MM.1S (cell line): ENCODE measurements around the gene TSPEAR.

Experiments used
- DNase-seq: peaks from one replicate; pipeline ENCODE4 v3.0.0-alpha.2; 2015
- H2AFZ ChIP-seq: fragments of 300-600 bp; sonication (generic); 2 replicates; pipeline ENCODE4 v1.6.0; 2016; ENCODE audit warnings: antibody characterized with exemption, low read length
- H3F3A ChIP-seq: fragments of 300-600 bp; sonication (generic); 2 replicates; pipeline ENCODE4 v1.6.1; 2016; ENCODE audit warnings: mild to moderate bottlenecking, antibody characterized with exemption, low read length, moderate library complexity, mixed read lengths; ENCODE audit not compliant: insufficient read depth
- H3K27ac ChIP-seq: fragments of 300-600 bp; sonication (generic); 2 replicates; pipeline ENCODE4 v1.5.1; 2016; ENCODE audit warnings: mild to moderate bottlenecking, low read length
- H3K27me3 ChIP-seq: fragments of 300-600 bp; sonication (generic); replicated peaks from 2 replicates; pipeline ENCODE4 v1.6.0; 2016; ENCODE audit warnings: low read length; ENCODE audit not compliant: insufficient read depth
- H3K36me3 ChIP-seq: fragments of 300-600 bp; sonication (generic); replicated peaks from 2 replicates; pipeline ENCODE4 v1.6.1; 2016; ENCODE audit warnings: mild to moderate bottlenecking, low read length, mixed read lengths; ENCODE audit not compliant: insufficient read depth
- H3K4me1 ChIP-seq: fragments of 300-600 bp; sonication (generic); 2 replicates; pipeline ENCODE4 v1.6.1; 2016; ENCODE audit warnings: low read length, mixed read lengths
- H3K4me2 ChIP-seq: fragments of 300-600 bp; sonication (generic); 2 replicates; pipeline ENCODE4 v1.6.0; 2016; ENCODE audit warnings: low read depth, low read length
- H3K4me3 ChIP-seq: fragments of 300-600 bp; sonication (generic); 2 replicates; pipeline ENCODE4 v1.5.1; 2016; ENCODE audit warnings: low read length, mixed read lengths
- H3K79me2 ChIP-seq: fragments of 300-600 bp; sonication (generic); 2 replicates; pipeline ENCODE4 v1.6.1; 2016; ENCODE audit warnings: mixed run types, low read length, mixed read lengths
- H3K9ac ChIP-seq: fragments of 300-600 bp; sonication (generic); 2 replicates; pipeline ENCODE4 v1.6.1; 2016; ENCODE audit warnings: low read length, mixed read lengths
- H3K9me2 ChIP-seq: fragments of 300-600 bp; sonication (generic); replicated peaks from 2 replicates; pipeline ENCODE4 v1.6.1; 2016; ENCODE audit warnings: mild to moderate bottlenecking, low read length, mixed read lengths; ENCODE audit not compliant: insufficient read depth
- H3K9me3 ChIP-seq: fragments of 300-600 bp; sonication (generic); replicated peaks from 2 replicates; pipeline ENCODE4 v1.6.1; 2016; ENCODE audit warnings: mild to moderate bottlenecking, low read length, mixed read lengths; ENCODE audit not compliant: insufficient read depth
- H4K20me1 ChIP-seq: fragments of 300-600 bp; sonication (generic); 2 replicates; pipeline ENCODE4 v1.6.1; 2016; ENCODE audit warnings: mild to moderate bottlenecking, low read length, moderate library complexity, mixed read lengths; ENCODE audit not compliant: insufficient read depth
- EZH2 ChIP-seq: fragments of 300-600 bp; sonication (generic); optimal IDR thresholded peaks from 2 replicates; pipeline ENCODE3; 2017; ENCODE audit warnings: low read depth, mild to moderate bottlenecking, antibody characterized with exemption, low read length, mixed read lengths
- EZH2phosphoT487 ChIP-seq: fragments of 300-600 bp; sonication (generic); IDR thresholded peaks from 2 replicates; pipeline ENCODE4 v1.6.1; 2018; ENCODE audit warnings: antibody characterized with exemption, low read length
- TF ChIP-seq, protein P1 (sequence below): fragments of 300-600 bp; sonication (generic); IDR thresholded peaks from 2 replicates; pipeline ENCODE4 v1.5.1; 2016; ENCODE audit warnings: antibody characterized with exemption, low read length, mixed read lengths

TSPEAR gene

DNA sequence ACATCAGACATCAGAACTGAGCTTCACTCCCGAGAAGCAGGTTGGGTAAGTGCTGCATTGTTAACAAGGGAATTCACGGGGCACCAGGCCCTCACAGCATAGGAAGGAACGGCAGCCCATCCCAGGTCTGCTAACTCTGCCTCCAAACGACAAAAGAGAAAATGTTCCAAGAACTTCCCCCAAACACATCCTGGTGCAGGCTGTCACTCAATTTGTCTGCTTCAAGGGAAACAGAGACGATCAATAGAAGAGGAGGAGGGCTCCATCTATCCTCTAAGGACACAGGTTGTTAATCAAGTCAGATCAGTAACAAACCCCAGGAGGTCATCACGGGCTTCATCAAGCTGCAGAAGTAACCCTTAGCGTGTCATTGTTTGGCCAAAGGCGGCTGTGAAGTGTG is 3.5 kb upstream of the TSPEAR start:
- Histone ChIP-seq H3K27ac (no peak overlapping the region), H3K79me2 (no peaks in the 10 kb centered on the region), H4K20me1 (no peaks in the 10 kb centered on the region), H2AFZ (no peak overlapping the region), H3F3A (no peaks in the 10 kb centered on the region), H3K9me3 (no peaks in the 10 kb centered on the region), H3K4me2 (peak overlapping the region; percentile 16), H3K27me3 (peaks cover 93% of the 10 kb centered on the region), H3K9me2 (no peaks in the 10 kb centered on the region), H3K9ac (no peak overlapping the region), H3K4me3 (0 out of 2 replicates have a peak overlapping the region, but pooled peaks have one; percentile 0), H3K36me3 (no peaks in the 10 kb centered on the region), H3K4me1 (no peaks in the 10 kb centered on the region)
- DNase-seq = no peak
- TF ChIP-seq EZH2phosphoT487 = no peak
- TF ChIP-seq, protein P1, sequence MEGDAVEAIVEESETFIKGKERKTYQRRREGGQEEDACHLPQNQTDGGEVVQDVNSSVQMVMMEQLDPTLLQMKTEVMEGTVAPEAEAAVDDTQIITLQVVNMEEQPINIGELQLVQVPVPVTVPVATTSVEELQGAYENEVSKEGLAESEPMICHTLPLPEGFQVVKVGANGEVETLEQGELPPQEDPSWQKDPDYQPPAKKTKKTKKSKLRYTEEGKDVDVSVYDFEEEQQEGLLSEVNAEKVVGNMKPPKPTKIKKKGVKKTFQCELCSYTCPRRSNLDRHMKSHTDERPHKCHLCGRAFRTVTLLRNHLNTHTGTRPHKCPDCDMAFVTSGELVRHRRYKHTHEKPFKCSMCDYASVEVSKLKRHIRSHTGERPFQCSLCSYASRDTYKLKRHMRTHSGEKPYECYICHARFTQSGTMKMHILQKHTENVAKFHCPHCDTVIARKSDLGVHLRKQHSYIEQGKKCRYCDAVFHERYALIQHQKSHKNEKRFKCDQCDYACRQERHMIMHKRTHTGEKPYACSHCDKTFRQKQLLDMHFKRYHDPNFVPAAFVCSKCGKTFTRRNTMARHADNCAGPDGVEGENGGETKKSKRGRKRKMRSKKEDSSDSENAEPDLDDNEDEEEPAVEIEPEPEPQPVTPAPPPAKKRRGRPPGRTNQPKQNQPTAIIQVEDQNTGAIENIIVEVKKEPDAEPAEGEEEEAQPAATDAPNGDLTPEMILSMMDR = no peak
- no peak for TF ChIP-seq EZH2

DNA sequence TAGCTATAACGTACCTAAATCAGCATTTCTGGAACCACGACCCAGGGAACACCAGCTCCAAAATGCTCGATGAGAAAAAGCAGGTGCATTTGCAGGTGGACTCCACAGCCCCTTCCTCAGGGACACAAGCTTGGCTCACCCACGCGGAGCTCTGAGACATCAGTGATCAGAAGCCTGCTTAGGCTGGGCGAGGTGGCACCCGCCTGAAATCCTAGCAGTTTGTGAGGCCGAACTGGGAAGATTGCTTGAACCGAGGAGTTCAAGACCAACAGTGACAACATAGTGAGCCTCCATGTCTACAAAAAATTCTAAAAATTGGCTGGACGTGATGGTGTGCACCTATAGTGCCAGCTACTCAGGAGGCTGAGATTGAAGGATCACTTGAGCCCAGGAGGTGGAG is 2.5 kb upstream of the TSPEAR start:
- Histone ChIP-seq H3K9ac (no peak overlapping the region), H3K27me3 (peaks cover 93% of the 10 kb centered on the region), H3K9me3 (no peaks in the 10 kb centered on the region), H4K20me1 (no peaks in the 10 kb centered on the region), H3K27ac (no peak overlapping the region), H3K4me3 (no peak overlapping the region), H2AFZ (no peak overlapping the region), H3K79me2 (no peaks in the 10 kb centered on the region), H3K4me1 (no peaks in the 10 kb centered on the region), H3K4me2 (no peak overlapping the region), H3K36me3 (no peaks in the 10 kb centered on the region), H3F3A (no peaks in the 10 kb centered on the region), H3K9me2 (no peaks in the 10 kb centered on the region)
- DNase-seq = no peak
- TF ChIP-seq EZH2 (no peak), EZH2phosphoT487 (no peak)
- TF ChIP-seq, protein P1 = no peak

DNA sequence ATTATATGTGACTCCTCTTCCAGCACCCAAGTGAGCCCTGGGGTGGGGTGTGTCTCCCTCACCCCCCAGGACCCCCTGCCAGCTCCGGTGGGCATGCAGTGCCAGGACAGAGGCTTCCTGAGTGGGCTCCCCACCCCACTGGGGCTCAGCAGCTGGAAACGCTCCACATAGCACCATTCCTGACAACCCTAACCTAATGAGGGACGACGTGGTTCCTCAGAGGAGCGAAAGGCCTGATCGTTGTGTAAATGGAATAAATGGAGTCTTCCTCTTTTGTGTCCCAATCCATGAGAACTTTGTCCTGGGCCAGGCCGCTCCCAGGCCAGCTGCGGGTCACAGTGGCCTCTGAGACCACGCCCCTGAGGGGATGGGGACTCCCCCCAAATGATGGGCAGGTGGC is 1.8 kb upstream of the TSPEAR start:
- Histone ChIP-seq H3K27ac (no peak overlapping the region), H2AFZ (no peak overlapping the region), H3K9ac (no peak overlapping the region), H3F3A (no peaks in the 10 kb centered on the region), H4K20me1 (no peaks in the 10 kb centered on the region), H3K9me2 (no peaks in the 10 kb centered on the region), H3K4me2 (no peak overlapping the region), H3K79me2 (no peaks in the 10 kb centered on the region), H3K36me3 (no peaks in the 10 kb centered on the region), H3K27me3 (peaks cover 93% of the 10 kb centered on the region), H3K4me1 (no peaks in the 10 kb centered on the region), H3K4me3 (no peak overlapping the region), H3K9me3 (no peaks in the 10 kb centered on the region)
- TF ChIP-seq EZH2phosphoT487 = no peak
- TF ChIP-seq EZH2 = no peak
- TF ChIP-seq, protein P1 = no peak
- DNase-seq = no peak
